GM12865 (cell line): ENCODE results near the gene TANGO2.

Source experiments
- DNase-seq: peaks from one replicate; pipeline ENCODE4 v3.0.0; 2010; ENCODE audit warnings: low read depth
- H3K4me3 ChIP-seq: 2 replicates; pipeline ENCODE4 v1.5.1; 2011; ENCODE audit warnings: mild to moderate bottlenecking, low read depth, low read length, control low read depth
- CTCF ChIP-seq: IDR thresholded peaks from 2 replicates; pipeline ENCODE4 v1.5.1; 2011; ENCODE audit warnings: low read length, control low read depth, low read depth, inconsistent platforms; ENCODE audit not compliant: insufficient read depth; ENCODE audit errors: missing control alignments

The TANGO2 gene

GRCh38 chr22:20020533-20021195 lies at the start of gene TANGO2:
TANGO2 (plus strand) TSS chr22:20021110; CDS start chr22:20036799, 15,689 bp downstream.
- peak; percentile 95 for DNase-seq
- no peak for TF ChIP-seq CTCF
- H3K4me3 ChIP-seq = peak within 1 kb of the TSS; percentile 95

- no peak for TF ChIP-seq CTCF
- no peak for DNase-seq
- H3K4me3 ChIP-seq = no peak overlapping the region
These were observed 49.4 kb upstream of the TANGO2 start for GRCh38 chr22:19971276-19972124.

- no peak for DNase-seq
- H3K4me3 ChIP-seq = no peak overlapping the region
- TF ChIP-seq CTCF = no peak
These were observed 48.7 kb upstream of the TANGO2 start for GRCh38 chr22:19972251-19972650.

GRCh38 chr22:19972652-19973550 lies 48.0 kb upstream of the TANGO2 start:
- no peak for TF ChIP-seq CTCF
- no peak for DNase-seq
- H3K4me3 ChIP-seq = no peak overlapping the region

- no peak for TF ChIP-seq CTCF
- no peak overlapping the region for H3K4me3 ChIP-seq
- no peak for DNase-seq
These were observed 47.2 kb upstream of the TANGO2 start for GRCh38 chr22:19973551-19974267.

- peak; percentile 72 for DNase-seq
- no peak for TF ChIP-seq CTCF
- no peak overlapping the region for H3K4me3 ChIP-seq
These were observed 46.5 kb upstream of the TANGO2 start for GRCh38 chr22:19974268-19974861.
